Heart left ventricle (tissue), 13 donors: ENCODE measurements around the gene MMADHC.

Experiments used
- POLR2A ChIP-seq, 2 donors: fragments of 450-650 bp; IDR thresholded peaks; one replicate each; pipeline ENCODE4 v1.6.1; 2017; ENCODE audit warnings: antibody characterized with exemption in 2 of 2, mild to moderate bottlenecking in 2 of 2, moderate library complexity in 2 of 2
- TF ChIP-seq, protein P1 (sequence below), 12 donors: fragments of 200-600 bp; sonication (generic) in 4 of 12; IDR thresholded peaks; one replicate each; pipeline versions ENCODE4 v1.5.0 to v1.8.0; 2018 to 2022; ENCODE audit warnings: antibody characterized with exemption in 12 of 12, mild to moderate bottlenecking in 5 of 12
- donor health status: ischemic (EF 13 %, LVEDD 7.1; RV severe dilation, severe dysfunction).
- donor health status: DM: no; HTN: yes; CAD: no.
- donor health status: DM: no; HTN: no; CAD: no.
- donor health status: ischemic (EF 25% LVEDD 6.9; RV normal size, moderate dysfunction).
- donor health status: ischemic (EF 25% LVEDD 5.7; RV mildly dilated, moderate dysfunction).
- donor health status: ischemic (EF 35%, LVEDD 5.7; RV mildly dilated, moderate dysfunction).
- donor health status: nonischemic (EF 11% LVEDD 7.7; RV severe dilation, severe dysfunction).
- donor health status: DM: yes; HTN: yes; CAD: no.
- donor health status: PGD.
- donor health status: ischemic (EF 29% LVEDD 5.4; RV normal size, mild dysfunction).
- donor health status: nonischemic (EF 23%, LVEDD 6.1; RV moderate dilation, normal function).

DNA sequence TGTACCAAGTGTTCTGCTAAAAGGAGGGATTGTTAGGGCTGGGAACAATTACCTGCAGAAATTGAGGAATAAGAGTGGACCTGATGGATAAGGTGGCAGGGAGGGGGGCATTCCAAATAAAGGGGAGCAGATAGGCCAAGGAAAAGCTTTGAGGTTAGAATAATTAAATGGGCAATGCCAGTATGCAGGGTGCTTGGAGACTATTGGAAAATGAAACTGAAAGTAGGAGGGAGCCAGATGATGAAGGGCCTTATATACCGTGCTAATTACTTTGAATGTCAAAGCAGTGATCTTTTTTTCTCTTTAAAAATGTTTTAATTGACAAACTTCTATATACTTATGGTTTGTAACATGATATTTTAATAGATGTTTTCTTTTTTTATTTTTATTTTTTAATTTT is 42.9 kb downstream of the MMADHC start:
- TF ChIP-seq, protein P1, sequence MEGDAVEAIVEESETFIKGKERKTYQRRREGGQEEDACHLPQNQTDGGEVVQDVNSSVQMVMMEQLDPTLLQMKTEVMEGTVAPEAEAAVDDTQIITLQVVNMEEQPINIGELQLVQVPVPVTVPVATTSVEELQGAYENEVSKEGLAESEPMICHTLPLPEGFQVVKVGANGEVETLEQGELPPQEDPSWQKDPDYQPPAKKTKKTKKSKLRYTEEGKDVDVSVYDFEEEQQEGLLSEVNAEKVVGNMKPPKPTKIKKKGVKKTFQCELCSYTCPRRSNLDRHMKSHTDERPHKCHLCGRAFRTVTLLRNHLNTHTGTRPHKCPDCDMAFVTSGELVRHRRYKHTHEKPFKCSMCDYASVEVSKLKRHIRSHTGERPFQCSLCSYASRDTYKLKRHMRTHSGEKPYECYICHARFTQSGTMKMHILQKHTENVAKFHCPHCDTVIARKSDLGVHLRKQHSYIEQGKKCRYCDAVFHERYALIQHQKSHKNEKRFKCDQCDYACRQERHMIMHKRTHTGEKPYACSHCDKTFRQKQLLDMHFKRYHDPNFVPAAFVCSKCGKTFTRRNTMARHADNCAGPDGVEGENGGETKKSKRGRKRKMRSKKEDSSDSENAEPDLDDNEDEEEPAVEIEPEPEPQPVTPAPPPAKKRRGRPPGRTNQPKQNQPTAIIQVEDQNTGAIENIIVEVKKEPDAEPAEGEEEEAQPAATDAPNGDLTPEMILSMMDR (IDR thresholded peaks at IDR 0.05), result no peak
- TF ChIP-seq POLR2A (IDR thresholded peaks at IDR 0.05), result no peak
